NCI-H2107 (cell line): Measurements from ENCODE around the gene PCBP3.
"Not testable (repeated sequence)": the region's sequence is repeated elsewhere in the genome, so short reads cannot be mapped to it uniquely, and the experiment has no call there.

Experiments used
- DNase-seq: peaks from one replicate; lab custom pipeline; 2025; lab: John Stamatoyannopoulos, UW

PCBP3 gene

GRCh38 chr21:45969921-45970673, 326.6 kb downstream of the PCBP3 start:
- DNase-seq = no peak

- DNase-seq = no peak
Observed at GRCh38 chr21:45970674-45971615, 327.4 kb downstream of the PCBP3 start.

GRCh38 chr21:45971616-45972352, 328.3 kb downstream of the PCBP3 start:
- DNase-seq = no peak

- DNase-seq = no peak
Observed at GRCh38 chr21:45972353-45972715, 328.8 kb downstream of the PCBP3 start.

- no peak for DNase-seq
Observed at GRCh38 chr21:45972716-45973474, 329.4 kb downstream of the PCBP3 start.

GRCh38 chr21:45973475-45974072, 330.0 kb downstream of the PCBP3 start:
- DNase-seq = no peak

GRCh38 chr21:45974073-45975019, 330.8 kb downstream of the PCBP3 start:
- DNase-seq = no peak

GRCh38 chr21:45975020-45975666, 331.6 kb downstream of the PCBP3 start:
- DNase-seq = no peak

- not testable (repeated sequence) for DNase-seq
Observed at GRCh38 chr21:45975667-45976409, 332.3 kb downstream of the PCBP3 start.

- DNase-seq = no peak
Observed at GRCh38 chr21:45976701-45977311, 333.3 kb downstream of the PCBP3 start.

- DNase-seq = no peak
Observed at GRCh38 chr21:45977396-45977795, 333.9 kb downstream of the PCBP3 start.

GRCh38 chr21:45979141-45979631, 335.7 kb downstream of the PCBP3 start:
- no peak for DNase-seq

GRCh38 chr21:45979651-45980050, 336.1 kb downstream of the PCBP3 start:
- DNase-seq = no peak

- DNase-seq = no peak
Observed at GRCh38 chr21:45980271-45980670, 336.7 kb downstream of the PCBP3 start.

- no peak for DNase-seq
Observed at GRCh38 chr21:45980697-45981096, 337.2 kb downstream of the PCBP3 start.

GRCh38 chr21:45981151-45982091, 337.9 kb downstream of the PCBP3 start, which contains the start of gene COL6A1:
Gene COL6A1 (plus strand): TSS chr21:45981770. CDS start chr21:45981851, 81 bp downstream.
- no peak for DNase-seq
